SK-N-SH treated with all-trans-retinoic acid at 6 μM for 48 hours (cell line): ENCODE measurements around the gene RETREG3.

Source experiments
- CREB5 ChIP-seq: fragments of 250-450 bp; sonication (Bioruptor Pico); IDR thresholded peaks from 2 replicates; pipeline ENCODE4 v1.5.1; 2020; ENCODE audit warnings: low read depth, mild to moderate bottlenecking, moderate library complexity
- ESRRG ChIP-seq: fragments of 250-450 bp; sonication (Bioruptor Pico); IDR thresholded peaks from 2 replicates; pipeline ENCODE4 v1.6.1; 2021; ENCODE audit warnings: mild to moderate bottlenecking
- OSR1 ChIP-seq: fragments of 250-450 bp; sonication (Bioruptor Pico); IDR thresholded peaks from 2 replicates; pipeline ENCODE4 v1.8.0; 2022; ENCODE audit warnings: moderate library complexity, mild to moderate bottlenecking, inconsistent platforms
- PATZ1 ChIP-seq: fragments of 250-450 bp; sonication (Bioruptor Pico); IDR thresholded peaks from 2 replicates; pipeline ENCODE4 v1.8.0; 2020; ENCODE audit warnings: mild to moderate bottlenecking, moderate library complexity, borderline replicate concordance
- ZC3H10 ChIP-seq: fragments of 250-450 bp; sonication (Bioruptor Pico); IDR thresholded peaks from 2 replicates; pipeline ENCODE4 v1.5.1; 2021; ENCODE audit warnings: mild to moderate bottlenecking, moderate library complexity
- ZFP3 ChIP-seq: fragments of 250-450 bp; sonication (Bioruptor Pico); IDR thresholded peaks from 2 replicates; pipeline ENCODE4 v1.5.0; 2020; ENCODE audit warnings: mild to moderate bottlenecking, moderate library complexity
- ZNF70 ChIP-seq: fragments of 450-650 bp; formaldehyde crosslinking; IDR thresholded peaks from 2 replicates; pipeline ENCODE4 v1.5.0; 2020; ENCODE audit warnings: mild to moderate bottlenecking, moderate library complexity
- TF ChIP-seq, protein P1 (sequence below): fragments of 250-450 bp; sonication (Bioruptor Pico); IDR thresholded peaks from 2 replicates; pipeline ENCODE4 v1.8.0; 2021; ENCODE audit warnings: low read depth, mild to moderate bottlenecking, moderate library complexity, borderline replicate concordance

- TF ChIP-seq PATZ1 (CRISPR knock-in tag) (no peak), ZFP3 (CRISPR knock-in tag) (no peak), OSR1 (CRISPR knock-in tag) (no peak), ESRRG (CRISPR knock-in tag) (no peak), CREB5 (CRISPR knock-in tag) (no peak), ZNF70 (CRISPR knock-in tag) (no peak), ZC3H10 (no peak)
- TF ChIP-seq, protein P1, sequence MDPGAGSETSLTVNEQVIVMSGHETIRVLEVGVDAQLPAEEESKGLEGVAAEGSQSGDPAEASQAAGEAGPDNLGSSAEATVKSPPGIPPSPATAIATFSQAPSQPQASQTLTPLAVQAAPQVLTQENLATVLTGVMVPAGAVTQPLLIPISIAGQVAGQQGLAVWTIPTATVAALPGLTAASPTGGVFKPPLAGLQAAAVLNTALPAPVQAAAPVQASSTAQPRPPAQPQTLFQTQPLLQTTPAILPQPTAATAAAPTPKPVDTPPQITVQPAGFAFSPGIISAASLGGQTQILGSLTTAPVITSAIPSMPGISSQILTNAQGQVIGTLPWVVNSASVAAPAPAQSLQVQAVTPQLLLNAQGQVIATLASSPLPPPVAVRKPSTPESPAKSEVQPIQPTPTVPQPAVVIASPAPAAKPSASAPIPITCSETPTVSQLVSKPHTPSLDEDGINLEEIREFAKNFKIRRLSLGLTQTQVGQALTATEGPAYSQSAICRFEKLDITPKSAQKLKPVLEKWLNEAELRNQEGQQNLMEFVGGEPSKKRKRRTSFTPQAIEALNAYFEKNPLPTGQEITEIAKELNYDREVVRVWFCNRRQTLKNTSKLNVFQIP (CRISPR knock-in tag) = no peak
Observed at GRCh38 chr17:42577532-42578281, 31.5 kb downstream of the RETREG3 start, which contains the start of gene PSMC3IP.
